Gastrocnemius medialis (tissue), 4 donors: Measurements from ENCODE around the gene CPED1.

Experiments
- CTCF ChIP-seq, 5 experiments: fragments of 450-650 bp in 3 of 5; fragments of 200-600 bp in 2 of 5; sonication (generic) in 2 of 5; IDR thresholded peaks in 4 of 5; conservative IDR thresholded peaks in 1 of 5; 1 replicate in 4 of 5; 2 replicates in 1 of 5; pipeline ENCODE4 v1.5.1; 2016 to 2019; ENCODE audit warnings: antibody characterized with exemption in 5 of 5, mild to moderate bottlenecking in 3 of 5, moderate library complexity in 3 of 5
- POLR2A ChIP-seq, 2 donors: fragments of 450-650 bp; IDR thresholded peaks; one replicate each; pipeline ENCODE4 v1.6.1; 2017; ENCODE audit warnings: antibody characterized with exemption in 2 of 2, mild to moderate bottlenecking in 2 of 2, moderate library complexity in 2 of 2

- TF ChIP-seq CTCF (IDR thresholded peaks at IDR 0.05 in 4 of 5, conservative IDR thresholded peaks at IDR 0.05 in 1 of 5) (no peak), POLR2A (IDR thresholded peaks at IDR 0.05) (no peak)
Observed at GRCh38 chr7:121214657-121215056, 226.1 kb downstream of the CPED1 start.
